ENCODE data around the gene TTLL12.

Gene TTLL12

DNA sequence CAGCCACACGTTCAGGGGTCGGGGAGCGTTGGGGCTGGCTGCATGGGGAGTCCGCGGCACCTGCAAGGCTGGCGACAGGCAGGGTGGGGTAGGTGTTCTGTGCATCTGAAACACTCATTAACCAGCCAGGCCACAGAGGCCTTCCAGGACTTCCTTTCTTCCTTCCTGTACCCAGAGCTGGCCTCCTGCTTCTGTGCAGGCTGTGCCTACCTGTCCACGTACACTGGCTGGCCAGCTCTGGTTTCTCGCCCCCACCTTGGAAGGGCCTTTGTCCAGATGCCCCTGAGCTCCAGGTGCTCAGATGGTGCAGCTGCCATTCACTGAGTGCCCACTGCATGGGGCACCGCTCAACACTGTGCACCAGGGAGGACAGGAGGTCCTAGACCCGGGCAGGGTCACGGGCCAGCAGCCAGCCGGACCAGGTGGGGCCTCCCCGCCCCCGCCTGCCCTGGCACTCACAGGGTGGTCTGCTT is 15.9 kb downstream of the TTLL12 start:
- no peak for DNase-seq

DNA sequence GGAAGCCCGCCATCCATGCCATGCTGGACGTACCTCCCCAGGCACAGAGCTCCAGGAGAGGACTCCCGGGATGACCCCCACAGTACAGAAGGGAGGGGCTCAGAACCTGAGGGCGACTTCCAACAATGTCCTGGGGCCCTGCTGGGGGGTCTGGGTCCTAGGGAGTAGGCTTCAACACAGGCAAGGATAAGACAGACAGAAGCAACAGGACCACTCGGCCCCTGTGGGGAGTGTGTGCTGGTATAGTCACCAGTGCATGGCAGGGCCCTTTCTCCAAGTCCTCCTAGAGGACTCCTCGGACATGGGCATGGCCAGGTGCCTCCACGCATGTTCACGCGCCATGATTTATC is 16.8 kb downstream of the TTLL12 start:
- no peak for DNase-seq

DNA sequence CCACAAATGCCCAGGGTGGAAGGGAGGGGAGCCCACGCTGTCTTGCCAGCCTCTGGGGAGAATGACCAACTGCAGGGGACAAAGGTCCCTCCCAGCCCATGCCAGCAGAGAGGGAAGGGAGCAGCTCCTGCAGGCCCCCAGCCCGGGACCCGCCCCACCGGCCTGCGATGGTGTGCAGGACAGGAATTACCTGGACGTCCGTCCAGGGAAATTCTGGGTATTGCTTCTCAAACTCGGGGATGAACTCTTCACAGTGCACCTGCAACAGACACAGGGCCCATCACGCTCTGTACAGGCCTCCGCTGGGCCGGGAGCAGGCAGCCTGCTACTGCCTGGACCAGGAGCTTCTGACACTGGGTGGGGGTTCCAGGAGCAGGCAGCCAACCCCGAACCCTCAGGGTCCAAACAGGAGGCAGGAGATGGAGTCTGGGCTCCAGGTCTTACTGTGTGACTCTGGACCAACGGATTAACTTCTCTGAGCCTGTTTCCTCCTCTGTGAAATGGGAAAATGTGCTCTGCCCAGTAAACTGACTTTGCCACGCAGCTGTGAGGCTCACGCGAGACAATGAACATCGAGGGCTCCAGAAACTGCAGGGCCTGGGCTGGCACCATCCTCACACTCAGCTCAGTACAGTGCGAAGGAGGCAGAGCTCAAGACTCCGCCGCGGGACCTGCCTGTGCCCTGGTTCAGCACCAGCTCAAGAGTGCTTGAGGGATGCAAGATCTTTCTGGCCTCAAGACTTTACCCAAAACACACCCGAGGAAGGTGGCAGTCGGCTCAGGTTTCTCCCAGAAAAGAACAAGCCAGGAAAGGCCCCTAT is 17.4 kb downstream of the TTLL12 start:
- DNase-seq = no peak

DNA sequence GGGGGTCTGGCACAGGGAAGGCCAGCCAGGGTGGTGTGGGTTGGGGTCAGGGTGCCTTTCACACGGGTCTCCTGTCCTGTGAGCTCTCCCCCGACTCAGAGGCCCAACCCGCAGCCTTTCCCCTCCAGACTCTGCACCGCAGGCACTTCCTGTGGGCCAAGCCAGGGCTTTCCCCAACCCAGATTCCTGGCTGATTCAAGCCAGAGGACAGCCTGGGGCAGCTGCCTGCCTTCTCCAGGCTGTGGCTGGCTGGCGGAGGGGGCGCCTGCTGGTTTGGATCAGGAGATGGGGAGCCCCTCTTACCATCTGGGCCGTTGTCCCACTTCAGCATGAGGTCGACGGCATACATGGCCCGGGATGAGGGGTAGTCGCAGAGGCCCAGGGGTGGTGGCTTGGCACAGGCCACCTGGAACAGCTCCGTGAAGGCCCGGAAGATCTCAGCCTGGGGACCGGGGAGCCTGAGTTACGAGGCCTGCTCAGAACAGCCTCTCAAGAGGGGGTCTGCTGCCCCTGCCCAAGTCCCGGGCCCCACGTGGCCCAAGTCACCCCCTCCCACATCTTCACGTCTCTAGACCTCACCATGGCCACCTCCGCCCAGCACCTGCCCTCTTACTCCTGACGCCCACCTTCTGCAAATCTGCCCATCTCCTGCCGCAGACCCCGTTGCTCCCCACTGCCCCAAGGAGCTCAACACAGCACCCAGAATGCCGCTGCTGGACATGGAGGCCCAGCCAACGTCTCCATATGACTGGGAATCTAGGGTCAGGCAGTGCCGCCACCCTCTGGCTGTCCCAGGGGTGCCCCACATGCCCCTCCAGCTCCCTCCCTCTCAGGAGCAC is 18.2 kb downstream of the TTLL12 start:
- no peak for DNase-seq

DNA sequence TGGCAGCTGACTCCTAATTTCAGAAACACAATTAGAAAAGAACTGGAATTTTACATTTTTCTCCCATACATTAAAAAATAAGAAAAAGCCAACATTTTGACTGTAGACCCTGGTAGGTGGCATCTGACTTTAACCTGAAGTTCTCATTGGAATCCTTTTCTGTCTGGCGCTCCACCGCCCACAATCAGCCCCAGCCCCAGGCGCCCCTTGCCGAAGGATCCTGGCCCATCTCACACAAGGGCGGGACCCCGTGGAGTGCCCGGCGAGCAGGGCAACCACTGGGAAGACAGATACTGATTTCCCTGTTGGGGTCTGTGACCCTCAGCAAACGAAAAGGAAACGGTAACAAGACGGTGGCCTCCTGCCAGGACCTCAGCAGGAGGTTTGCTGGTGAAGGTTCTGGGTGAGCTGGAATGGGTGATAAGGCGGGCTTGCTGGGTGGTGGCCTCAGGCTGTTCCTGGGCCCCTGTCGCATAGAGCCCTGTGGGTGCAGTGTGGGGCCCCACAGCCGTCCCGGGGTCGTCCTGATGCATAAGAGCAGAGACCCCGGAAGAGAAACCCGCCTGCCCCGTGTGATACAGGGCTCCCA is 19.8 kb downstream of the TTLL12 start:
- DNase-seq = no peak

DNA sequence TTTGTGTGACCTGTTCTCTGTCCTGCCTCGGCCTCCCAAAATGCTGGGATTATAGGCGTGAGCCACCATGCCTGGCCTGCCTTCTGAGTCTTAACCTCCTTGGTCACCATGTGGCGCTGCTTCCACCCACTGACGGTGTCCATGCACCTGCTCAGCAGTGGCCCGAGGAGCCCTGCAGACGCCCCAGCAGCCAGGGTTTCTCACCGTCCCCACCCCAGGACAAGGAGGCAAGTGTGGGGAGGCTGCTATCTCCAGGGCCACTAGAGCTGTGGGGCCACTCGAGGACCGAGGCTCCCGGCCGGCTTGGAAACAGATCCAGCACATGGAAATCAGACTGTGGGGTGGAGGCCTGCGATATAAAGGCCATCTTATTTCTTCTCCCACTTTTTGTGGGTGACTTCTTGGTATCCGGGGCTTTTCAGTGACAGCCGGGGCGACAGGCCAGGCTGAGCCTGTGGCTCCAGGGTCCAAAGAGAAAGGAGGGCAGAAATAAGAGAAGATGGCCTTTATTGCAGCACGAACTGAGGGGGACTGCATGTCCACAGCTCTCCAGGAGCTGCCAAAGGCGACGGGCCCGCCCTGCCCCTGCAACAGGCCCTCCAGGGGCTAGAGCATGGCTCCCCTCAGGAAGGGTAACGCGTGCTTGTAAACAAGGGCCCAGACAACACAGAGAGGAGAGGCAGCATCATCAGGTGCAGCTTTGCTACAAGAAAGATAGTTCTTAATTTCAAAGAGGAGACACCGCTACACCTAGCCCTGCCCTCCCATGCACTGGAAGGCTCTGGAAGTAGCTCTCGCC is 20.6 kb downstream of the TTLL12 start:
- DNase-seq = no peak

DNA sequence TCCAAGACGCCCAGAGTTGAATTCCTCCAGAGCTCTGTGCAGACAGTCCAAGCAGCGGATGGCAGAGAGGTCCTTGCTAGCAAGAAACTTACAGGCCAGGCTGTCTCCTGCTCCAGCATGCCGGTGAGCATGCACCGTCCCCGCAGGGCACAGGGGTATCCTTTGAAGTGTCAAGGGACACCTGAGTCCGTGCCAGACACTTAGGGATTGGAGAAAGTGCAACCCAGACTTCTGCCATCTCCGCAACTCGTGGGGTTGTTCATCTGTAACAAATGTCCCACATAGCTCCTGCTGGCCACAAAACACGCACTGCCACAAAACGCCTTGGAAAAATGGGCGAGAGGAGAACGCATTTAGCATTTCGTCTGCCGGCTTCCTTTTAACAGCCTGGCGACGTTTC is 22.3 kb downstream of the TTLL12 start:
- DNase-seq = no peak

DNA sequence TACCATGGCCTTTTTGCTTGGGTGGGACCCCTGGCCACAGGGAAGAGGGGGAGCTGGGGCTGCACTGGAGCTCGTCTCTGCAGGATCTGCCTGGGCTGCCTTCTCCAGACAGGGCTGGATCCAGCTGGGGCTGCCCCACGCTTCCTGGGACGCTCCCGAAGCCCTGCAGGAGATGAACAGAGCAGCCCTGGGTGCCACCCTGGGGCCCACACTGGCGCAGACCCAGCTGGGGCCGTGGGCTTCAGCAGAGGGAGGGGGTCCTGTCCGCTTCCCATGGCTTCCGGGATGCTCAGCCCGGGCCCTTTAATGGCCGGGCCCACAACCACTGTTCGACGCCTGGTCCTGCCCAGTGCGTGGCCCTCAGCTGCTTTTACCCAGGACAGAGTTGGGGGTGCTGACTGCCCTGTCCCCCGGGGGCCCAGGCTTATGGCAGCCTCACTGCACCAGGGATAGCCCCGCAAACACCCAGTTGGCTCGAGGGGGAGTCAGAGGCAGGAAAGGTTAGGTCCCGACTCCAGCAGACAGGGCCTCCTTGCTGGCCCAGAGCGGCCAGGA is 23.6 kb downstream of the TTLL12 start:
- DNase-seq = no peak

DNA sequence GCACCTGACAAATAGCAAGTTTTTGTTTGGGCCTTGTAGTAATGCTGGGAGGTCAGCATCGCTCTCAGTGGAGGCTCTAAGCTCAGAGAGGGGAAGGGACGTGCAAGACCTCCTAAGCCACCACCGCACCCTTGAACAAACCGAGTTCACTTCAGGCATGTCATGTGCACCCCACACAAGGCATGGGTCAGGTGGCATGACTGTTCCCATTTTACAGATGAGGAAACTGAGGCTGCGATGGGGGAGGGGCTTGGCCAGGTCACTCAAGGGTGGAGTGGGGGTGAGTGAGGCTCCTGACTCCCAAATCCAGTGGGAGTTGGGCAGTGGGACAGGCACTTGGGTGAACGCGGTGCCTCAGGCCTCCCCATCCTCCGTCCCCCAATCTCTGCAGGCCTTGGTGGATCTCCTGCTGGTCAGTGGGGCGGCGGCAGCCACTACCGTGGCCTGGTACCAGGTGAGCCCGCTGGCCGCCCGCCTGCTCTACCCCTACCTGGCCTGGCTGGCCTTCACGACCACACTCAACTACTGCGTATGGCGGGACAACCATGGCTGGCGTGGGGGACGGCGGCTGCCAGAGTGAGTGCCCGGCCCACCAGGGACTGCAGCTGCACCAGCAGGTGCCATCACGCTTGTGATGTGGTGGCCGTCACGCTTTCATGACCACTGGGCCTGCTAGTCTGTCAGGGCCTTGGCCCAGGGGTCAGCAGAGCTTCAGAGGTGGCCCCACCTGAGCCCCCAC is 24.4 kb downstream of the TTLL12 start:
- no peak for DNase-seq

DNA sequence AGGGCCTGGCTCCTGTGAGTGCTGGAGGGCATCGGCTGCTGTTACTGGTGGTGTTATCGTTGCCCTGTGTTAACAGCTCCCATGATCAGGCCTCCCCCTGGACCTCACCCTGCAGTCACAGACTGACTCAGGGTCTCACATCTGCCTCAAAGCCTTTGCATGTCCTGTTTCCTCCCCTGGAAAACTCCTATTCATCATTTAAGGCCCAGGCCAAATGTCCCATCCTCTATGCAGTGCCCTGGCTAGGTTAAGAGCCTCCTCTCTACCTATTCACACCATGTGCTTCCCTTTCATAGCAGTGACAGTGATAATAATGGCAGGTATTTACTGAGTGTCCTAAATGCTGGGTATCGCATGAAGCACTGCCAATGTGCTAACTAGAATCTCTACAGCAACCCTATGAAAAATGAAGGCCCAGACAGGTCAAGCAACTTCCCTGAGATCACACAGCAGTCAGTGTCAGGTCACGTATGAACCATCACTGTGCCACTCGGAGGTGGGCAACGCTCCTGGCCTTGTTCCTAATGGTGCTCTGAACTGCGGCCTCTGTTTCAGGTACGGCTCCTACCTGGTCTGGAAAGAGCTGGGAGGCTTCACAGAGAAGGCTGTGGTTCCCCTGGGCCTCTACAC is 26.3 kb downstream of the TTLL12 start:
- no peak for DNase-seq

DNA sequence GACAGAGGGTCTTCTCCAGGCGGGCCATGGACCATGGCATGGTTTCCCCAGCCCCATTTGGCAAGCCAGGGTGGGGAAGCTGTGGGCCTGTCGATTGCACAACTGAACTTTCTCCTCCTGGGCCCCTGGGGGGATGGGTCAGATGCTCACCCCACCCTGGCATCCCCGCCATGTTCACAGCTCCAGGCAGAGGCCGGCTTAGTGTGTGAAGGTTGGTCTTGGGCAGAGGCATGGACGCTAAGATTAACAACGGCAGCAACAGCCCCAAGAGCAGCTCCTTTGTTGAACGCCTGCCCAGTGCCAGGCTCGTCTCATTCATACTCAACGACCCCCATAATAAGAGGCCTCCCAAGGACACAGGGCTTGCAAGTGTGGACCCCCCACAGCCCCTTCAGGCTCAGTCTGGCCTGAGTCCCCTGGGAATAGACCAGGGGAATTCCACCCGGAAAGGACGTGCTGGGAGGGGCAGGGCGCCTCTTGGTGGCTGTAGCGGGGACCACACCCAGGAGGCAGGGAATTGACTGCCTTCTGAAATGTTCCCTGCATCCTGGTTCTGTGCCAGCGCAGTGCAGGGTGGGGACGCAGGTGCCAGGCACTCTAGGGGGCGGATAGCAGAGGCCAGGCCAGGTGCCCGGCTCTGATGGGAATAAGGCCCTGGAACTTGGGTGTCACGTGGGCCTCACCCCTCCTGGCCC is 27.3 kb downstream of the TTLL12 start:
- no peak for DNase-seq

DNA sequence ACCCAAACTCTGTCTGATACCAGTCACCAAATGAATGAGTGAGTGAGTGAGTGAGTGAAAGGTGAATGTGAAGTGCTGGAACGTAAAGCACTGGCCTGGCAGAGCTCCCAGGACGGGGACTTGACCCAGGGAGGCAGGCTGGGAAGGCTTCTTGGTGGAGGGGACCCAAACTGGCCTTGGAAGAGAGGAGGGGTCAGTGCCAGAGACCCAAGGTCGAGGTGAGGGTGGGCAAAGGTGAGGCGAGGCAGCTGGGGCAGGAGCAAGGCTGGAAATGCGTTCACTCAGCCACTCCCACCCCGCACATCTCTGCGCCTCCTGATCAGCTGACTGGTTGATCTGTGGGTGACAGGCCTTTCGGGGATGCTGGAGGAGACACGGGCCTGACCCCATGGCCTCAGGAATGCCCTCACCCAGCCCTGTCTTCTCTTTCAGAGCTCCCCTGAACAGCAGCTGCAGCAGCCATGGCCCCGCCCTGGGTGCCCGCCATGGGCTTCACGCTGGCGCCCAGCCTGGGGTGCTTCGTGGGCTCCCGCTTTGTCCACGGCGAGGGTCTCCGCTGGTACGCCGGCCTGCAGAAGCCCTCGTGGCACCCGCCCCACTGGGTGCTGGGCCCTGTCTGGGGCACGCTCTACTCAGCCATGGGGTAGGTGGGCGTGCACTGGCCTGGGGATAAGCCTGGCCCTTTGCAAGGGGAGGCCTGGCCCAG is 28.0 kb downstream of the TTLL12 start:
- DNase-seq = no peak

DNA sequence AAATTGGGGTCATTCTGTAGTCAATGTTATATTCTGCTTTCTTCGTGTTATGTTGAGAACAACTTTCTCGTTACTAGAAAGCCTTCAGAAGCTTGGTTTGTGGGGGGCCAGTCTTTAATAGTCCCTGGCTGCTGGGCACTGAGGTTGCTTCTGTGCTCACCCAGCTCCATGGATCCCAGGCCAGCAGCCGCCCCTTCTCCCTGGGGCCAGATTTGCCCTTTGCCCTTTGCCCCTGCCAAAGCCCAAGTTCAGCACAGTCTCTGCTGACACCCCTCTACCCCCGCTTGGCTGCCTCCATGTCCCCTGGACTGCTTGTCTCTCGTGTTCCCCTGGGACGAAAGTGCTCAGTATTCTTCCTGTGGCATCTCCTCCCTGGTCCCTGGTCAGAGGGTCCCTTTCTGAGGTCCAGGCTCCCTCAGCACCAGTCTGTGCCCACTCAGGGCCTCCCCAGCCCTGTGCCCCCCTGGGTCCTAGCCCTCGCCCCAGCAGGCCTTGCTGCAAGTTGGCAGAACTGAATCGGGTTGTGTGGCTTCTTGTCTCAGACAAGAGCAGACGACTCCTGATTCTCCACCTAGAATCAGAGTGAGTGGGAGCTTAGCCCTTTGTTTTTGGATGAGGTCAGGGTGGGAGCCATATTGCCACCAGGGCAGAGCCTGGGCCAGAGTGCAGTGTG is 28.9 kb downstream of the TTLL12 start:
- DNase-seq = no peak

DNA sequence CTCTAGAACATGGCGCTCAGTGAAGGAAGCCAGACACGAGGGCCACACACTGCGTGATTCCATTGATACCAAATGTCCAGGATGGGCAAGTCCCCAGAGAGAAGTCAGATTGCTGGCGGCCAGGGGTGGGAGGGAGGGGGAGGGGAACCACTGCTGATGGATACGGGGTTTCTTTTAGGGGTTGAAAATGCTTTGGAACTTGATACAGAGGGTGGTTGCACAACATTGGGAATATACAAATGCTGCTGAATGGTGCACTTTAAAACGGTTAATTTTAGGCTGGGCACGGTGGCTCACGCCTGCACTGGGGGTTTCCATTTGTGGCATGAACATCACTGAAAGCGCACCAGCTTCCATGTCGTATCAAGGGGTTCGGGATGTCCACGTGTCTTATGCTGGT is 30.5 kb downstream of the TTLL12 start:
- DNase-seq = no peak

DNA sequence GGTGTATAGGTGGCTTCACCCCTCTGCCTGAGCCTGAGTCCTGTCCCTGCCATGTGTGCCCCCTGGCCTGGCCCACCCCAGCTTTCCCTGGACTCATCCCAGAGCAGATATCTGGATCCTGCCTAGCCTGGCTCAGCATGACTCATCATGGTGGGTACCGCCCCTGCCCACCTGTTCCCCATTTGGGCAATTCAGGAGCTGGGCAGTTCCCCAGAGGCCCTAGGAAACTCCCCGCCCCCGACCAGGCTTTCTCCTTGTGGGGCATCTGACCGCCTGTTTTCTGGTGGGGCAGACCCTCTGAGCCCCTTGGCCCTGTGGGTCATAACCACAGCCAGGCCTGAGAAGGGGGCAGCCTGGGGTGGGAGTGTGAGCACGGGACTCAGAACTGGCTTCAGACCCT is 31.1 kb downstream of the TTLL12 start:
- no peak for DNase-seq

DNA sequence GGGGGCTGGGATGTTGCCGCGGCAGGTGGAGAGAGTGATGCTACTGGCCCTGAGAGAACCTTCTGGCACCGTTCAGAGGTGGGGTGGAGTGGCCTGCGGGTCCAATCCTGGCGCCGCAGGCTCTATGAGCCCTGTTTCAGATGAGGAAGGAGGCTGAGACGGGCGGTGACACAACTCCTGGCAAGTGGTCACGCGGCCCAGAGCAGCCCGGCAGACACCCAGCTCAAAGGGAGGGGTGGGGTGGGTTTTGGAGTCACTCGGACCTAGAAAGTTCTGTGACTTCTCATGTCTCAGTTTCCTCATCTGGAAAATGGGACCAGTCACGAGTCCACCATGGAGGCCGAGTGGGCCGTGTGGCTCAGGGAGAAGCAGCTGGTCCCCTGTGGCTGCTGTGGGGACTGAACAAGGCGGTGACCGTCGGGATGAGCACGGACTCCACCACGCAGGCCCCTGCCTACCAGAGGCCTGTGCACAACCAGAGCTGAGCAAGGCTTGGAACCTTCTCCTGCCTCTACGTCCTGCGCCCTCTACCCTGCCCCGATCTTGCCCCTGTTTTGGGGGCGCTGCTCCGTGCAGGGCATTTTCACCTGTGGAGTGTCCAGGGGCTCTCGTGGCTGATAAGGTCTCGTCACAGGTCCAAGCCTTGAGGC is 31.9 kb downstream of the TTLL12 start:
- no peak for DNase-seq

DNA sequence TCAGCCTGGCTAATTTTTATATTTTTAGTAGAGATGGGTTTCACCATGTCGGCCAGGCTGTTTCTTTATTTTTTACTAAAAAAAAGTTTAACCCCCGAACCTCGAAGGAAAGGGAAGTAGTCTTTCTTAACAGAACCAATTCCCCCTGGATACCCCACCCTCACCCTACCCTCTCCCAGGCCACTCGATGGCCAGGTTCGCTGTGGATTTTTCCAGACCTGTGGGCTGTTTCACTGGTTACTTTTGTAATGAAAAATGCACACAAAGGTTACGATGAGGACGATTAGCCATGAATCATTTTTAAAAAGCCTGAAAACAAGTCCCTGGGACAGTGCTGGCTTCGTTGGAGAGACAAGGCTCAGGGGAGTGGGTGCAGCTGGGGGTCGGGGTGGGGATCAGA is 33.0 kb downstream of the TTLL12 start:
- DNase-seq = no peak

DNA sequence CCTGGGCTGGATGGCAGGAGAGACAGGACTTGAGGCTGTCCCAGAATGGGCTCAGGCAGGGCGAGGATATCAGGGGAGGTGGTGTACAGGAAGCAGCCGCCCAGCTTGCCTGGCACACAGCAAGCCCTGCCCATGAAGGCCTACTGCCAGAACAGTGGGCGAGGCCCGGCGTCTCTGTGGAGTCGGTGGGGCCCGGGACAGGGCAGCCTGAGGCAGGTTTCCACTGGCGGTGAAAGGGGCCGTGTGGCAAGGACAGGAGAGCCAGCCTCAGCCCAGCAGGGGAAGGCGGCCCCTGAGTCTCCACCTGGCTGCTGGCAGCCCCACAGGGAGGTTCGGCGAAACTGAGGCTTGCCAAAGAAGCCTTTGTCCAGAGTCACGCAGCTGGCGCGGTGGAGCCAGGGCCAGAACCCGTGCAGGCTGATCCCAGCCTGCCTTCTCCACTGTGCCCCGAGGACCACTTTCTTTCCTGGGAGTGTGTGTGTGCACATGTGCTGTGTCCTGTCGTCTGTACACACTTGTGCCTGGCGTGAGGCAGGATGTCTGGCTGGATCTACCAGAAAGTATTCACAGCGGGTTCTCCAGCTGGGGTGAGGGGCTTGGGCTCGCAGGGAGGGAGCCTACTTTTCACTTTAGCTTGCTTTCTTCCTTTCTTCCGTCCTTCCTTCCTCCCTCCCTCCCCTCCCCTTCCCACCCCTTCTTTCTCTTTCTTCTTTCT is 34.4 kb downstream of the TTLL12 start:
- DNase-seq = peak; percentile 34 to 45

All from SW 1271 (cell line).